SK-N-SH (cell line): ENCODE measurements around the gene PLA2G6. TPM values are rescaled to one million over a fixed set of nuclear protein-coding genes. Genes with fewer than 3 reads are reported as not detected.

Experiments
- CTCF ChIA-PET: fragments of 300-600, 350-600 bp; formaldehyde crosslinking; extraction: SDS; loops from one replicate; lab custom pipeline; 2021; lab: Yijun Ruan, JAX
- POLR2A ChIA-PET: fragments of 350-600 bp; sonication (Branson Sonifier 250); formaldehyde crosslinking; extraction: SDS; loops from one replicate; lab custom pipeline; 2020; ENCODE audit warnings: antibody characterized with exemption, inconsistent platforms; lab: Yijun Ruan, JAX
- DNase-seq: peaks from one replicate; pipeline ENCODE4 v3.0.0; 2012
- H2AFZ ChIP-seq: fragments of 200-600 bp; sonication (generic); 2 replicates; pipeline ENCODE4 v1.8.1; 2016; ENCODE audit warnings: antibody characterized with exemption, mild to moderate bottlenecking, low read depth
- H3F3A ChIP-seq: fragments of 200-600 bp; sonication (generic); replicated peaks from 2 replicates; pipeline ENCODE3; 2016; ENCODE audit warnings: antibody characterized with exemption, mild to moderate bottlenecking; ENCODE audit not compliant: insufficient read depth
- H3K27ac ChIP-seq, 2 experiments: fragments of 200-500 bp in 1 of 2; fragments of 200-600 bp in 1 of 2; sonication (Bioruptor generic) in 1 of 2; sonication (generic), shearing (Covaris generic) in 1 of 2; 2 replicates each; pipeline versions ENCODE4 v1.5.1 to v1.6.1; 2014 to 2016; ENCODE audit warnings: low read depth in 2 of 2, inconsistent platforms in 1 of 2, low read length in 1 of 2, mild to moderate bottlenecking in 1 of 2, mixed read lengths in 1 of 2
- H3K27me3 ChIP-seq: fragments of 200-600 bp; sonication (generic), shearing (Covaris generic); 2 replicates; pipeline ENCODE4 v1.6.1; 2016; ENCODE audit warnings: mixed run types; ENCODE audit not compliant: insufficient read depth
- H3K36me3 ChIP-seq, 2 experiments: fragments of 200-500 bp in 1 of 2; fragments of 200-600 bp in 1 of 2; sonication (Bioruptor generic) in 1 of 2; sonication (generic) in 1 of 2; replicated peaks in 1 of 2; 2 replicates each; pipeline versions ENCODE3 to v1.5.1; 2014 to 2016; ENCODE audit warnings: low read length in 1 of 2, mild to moderate bottlenecking in 1 of 2; ENCODE audit not compliant: insufficient read depth in 2 of 2, control insufficient read depth in 1 of 2
- H3K4me1 ChIP-seq, 2 experiments: fragments of 200-500 bp in 1 of 2; fragments of 200-600 bp in 1 of 2; sonication (Bioruptor generic) in 1 of 2; sonication (generic), shearing (Covaris generic) in 1 of 2; 2 replicates each; pipeline versions ENCODE4 v1.5.1 to v1.6.1; 2014 to 2016; ENCODE audit warnings: low read depth in 1 of 2, low read length in 1 of 2, mixed run types in 1 of 2; ENCODE audit not compliant: insufficient read depth in 2 of 2, control insufficient read depth in 1 of 2
- H3K4me2 ChIP-seq: fragments of 200-600 bp; sonication (generic), shearing (Covaris generic); 2 replicates; pipeline ENCODE4 v1.6.1; 2017; ENCODE audit warnings: mixed run types
- H3K4me3 ChIP-seq, 2 experiments: fragments of 200-500 bp in 1 of 2; fragments of 200-600 bp in 1 of 2; sonication (Bioruptor generic) in 1 of 2; sonication (generic), shearing (Covaris generic) in 1 of 2; 2 replicates each; pipeline versions ENCODE4 v1.5.1 to v1.8.1; 2014 to 2016; ENCODE audit warnings: low read depth in 2 of 2, inconsistent platforms in 1 of 2, low read length in 1 of 2, mild to moderate bottlenecking in 1 of 2, mixed read lengths in 1 of 2, moderate library complexity in 1 of 2
- H3K79me2 ChIP-seq: fragments of 200-600 bp; sonication (generic); 2 replicates; pipeline ENCODE4 v1.8.1; 2017; ENCODE audit warnings: mild to moderate bottlenecking; ENCODE audit not compliant: insufficient read depth
- H3K9ac ChIP-seq: fragments of 200-600 bp; sonication (generic); 2 replicates; pipeline ENCODE4 v1.6.1; 2017; ENCODE audit warnings: mixed run types
- H3K9me2 ChIP-seq: fragments of 200-600 bp; sonication (generic); 2 replicates; pipeline ENCODE4 v1.6.1; 2017; ENCODE audit warnings: mixed run types
- H3K9me3 ChIP-seq: fragments of 200-600 bp; sonication (generic); 2 replicates; pipeline ENCODE4 v1.6.1; 2017; ENCODE audit warnings: mixed run types, mild to moderate bottlenecking, moderate library complexity
- H4K20me1 ChIP-seq: fragments of 200-600 bp; sonication (generic); 2 replicates; pipeline ENCODE4 v1.6.1; 2017; ENCODE audit warnings: mild to moderate bottlenecking, mixed run types; ENCODE audit not compliant: insufficient read depth
- CTCF ChIP-seq: fragments of 200-600 bp; sonication (generic); IDR thresholded peaks from 2 replicates; pipeline ENCODE4 v1.6.1; 2017; ENCODE audit warnings: antibody characterized with exemption, mild to moderate bottlenecking, moderate library complexity
- EP300 ChIP-seq, 2 experiments: IDR thresholded peaks; 2 replicates each; pipeline versions ENCODE4 v1.4.0 to v1.6.1; 2012; ENCODE audit warnings: borderline replicate concordance in 1 of 2, low read depth in 1 of 2, low read length in 1 of 2
- MEF2A ChIP-seq: IDR thresholded peaks from 2 replicates; pipeline ENCODE4 v1.4.0; 2012; ENCODE audit warnings: low read depth, borderline replicate concordance
- MXI1 ChIP-seq: IDR thresholded peaks from 2 replicates; pipeline ENCODE4 v1.6.1; 2012; ENCODE audit warnings: mild to moderate bottlenecking, low read depth, low read length, improper control_type of control experiment
- NFIC ChIP-seq: IDR thresholded peaks from 2 replicates; pipeline ENCODE4 v1.4.0; 2012; ENCODE audit warnings: borderline replicate concordance
- RFX5 ChIP-seq: IDR thresholded peaks from 2 replicates; pipeline ENCODE4 v1.6.1; 2012; ENCODE audit warnings: mild to moderate bottlenecking, improper control_type of control experiment, low read length
- RXRA ChIP-seq: IDR thresholded peaks from 2 replicates; pipeline ENCODE4 v1.4.0; 2012; ENCODE audit warnings: low read depth, mild to moderate bottlenecking, borderline replicate concordance
- SIN3A ChIP-seq: IDR thresholded peaks from 2 replicates; pipeline ENCODE4 v1.6.1; 2012; ENCODE audit warnings: low read depth, mild to moderate bottlenecking, low read length, moderate library complexity, borderline replicate concordance
- TCF12 ChIP-seq: IDR thresholded peaks from 2 replicates; pipeline ENCODE4 v1.4.0; 2012
- TEAD4 ChIP-seq: IDR thresholded peaks from 2 replicates; pipeline ENCODE4 v1.4.0; 2012; ENCODE audit warnings: mild to moderate bottlenecking, borderline replicate concordance; ENCODE audit not compliant: insufficient read depth
- USF1 ChIP-seq: IDR thresholded peaks from 2 replicates; pipeline ENCODE4 v1.4.0; 2012; ENCODE audit warnings: low read depth, borderline replicate concordance
- USF2 ChIP-seq: fragments of 150-350 bp; IDR thresholded peaks from 2 replicates; pipeline ENCODE4 v1.6.1; 2017; ENCODE audit warnings: antibody characterized with exemption, low read length, low read depth, borderline replicate concordance
- WGBS: methylation state at CpG from one replicate; pipeline ENCODE4 v1.1.6; 2017; ENCODE audit warnings: low lambda C conversion rate; 5-methylcytosine and 5-hydroxymethylcytosine counted together
- polyA plus RNA-seq, 3 experiments: library from polyadenylated mRNA; depleted of rRNA; stranded (reverse); fragments of >200 nt; gene quantifications; 2 replicates each; pipeline ENCODE4 v1.2.3, GENCODE V29; 2012
- TF ChIP-seq, protein P1 (sequence below): IDR thresholded peaks from 2 replicates; pipeline ENCODE4 v1.6.1; 2012; ENCODE audit warnings: mild to moderate bottlenecking, low read depth, low read length, moderate library complexity
- TF ChIP-seq, protein P2 (sequence below): IDR thresholded peaks from 2 replicates; pipeline ENCODE4 v1.4.0; 2012; ENCODE audit warnings: low read depth, borderline replicate concordance

The PLA2G6 gene
- polyA plus RNA-seq, 1 of the 3 experiments (the other 2 are of a cell fraction) = 10.5 TPM

DNA sequence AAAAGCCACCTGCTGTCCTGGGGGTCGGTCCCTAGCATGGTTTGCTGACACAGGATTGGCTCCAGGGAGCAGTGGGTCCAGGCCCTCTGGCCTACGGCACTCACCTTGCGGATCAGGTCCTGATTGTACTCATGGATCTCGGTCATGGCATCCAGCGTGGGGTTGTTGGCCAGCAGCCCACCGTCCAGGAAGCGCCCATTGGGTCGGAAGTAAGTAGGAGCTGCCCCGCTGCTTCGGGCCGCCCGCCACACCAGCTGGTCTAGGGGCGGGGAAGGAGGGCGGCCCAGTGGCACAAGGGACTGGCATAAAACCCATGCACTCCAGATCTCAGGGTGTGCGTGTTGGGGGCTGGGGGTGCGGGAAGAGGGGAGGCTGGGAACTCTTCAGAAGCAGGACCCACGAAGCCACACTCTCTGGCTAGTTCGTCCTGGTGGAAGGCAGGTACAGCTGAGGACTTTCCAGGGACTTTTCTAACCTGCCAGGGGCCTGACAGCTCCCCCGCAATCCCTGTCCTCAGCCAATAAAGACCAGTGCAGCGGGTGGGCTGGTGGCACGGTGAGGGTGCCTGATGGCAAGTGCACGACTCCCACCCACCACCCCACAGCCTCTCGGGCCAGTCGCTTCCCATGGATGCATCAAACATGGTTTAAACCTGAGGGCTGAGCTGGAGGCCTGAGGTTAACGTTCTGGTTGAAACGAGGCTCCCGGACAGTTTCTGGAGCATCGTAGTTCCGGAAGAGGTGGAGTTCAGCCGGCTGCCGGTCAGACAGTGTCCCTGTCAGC, 66.0 kb downstream of the PLA2G6 start:
- no peaks in the 10 kb centered on the region for H3K9me3 ChIP-seq
- no peak overlapping the region for H3K9ac ChIP-seq
- no peak for DNase-seq
- 96% methylated on average over 5 of the region's 31 CpGs for WGBS
- POLR2A ChIA-PET = no interaction called here
- H3F3A ChIP-seq = no peaks in the 10 kb centered on the region
- no peaks in the 10 kb centered on the region for H3K27me3 ChIP-seq
- H3K4me1 ChIP-seq = no peaks in the 10 kb centered on the region; a peak in 1 of 4 replicates
- H4K20me1 ChIP-seq = no peaks in the 10 kb centered on the region
- no peaks in the 10 kb centered on the region for H3K9me2 ChIP-seq
- no peak overlapping the region for H3K4me3 ChIP-seq
- no peak overlapping the region for H3K4me2 ChIP-seq
- no peak overlapping the region for H2AFZ ChIP-seq
- H3K27ac ChIP-seq = no peak overlapping the region
- no peaks in the 10 kb centered on the region for H3K36me3 ChIP-seq
- no peaks in the 10 kb centered on the region for H3K79me2 ChIP-seq
- TF ChIP-seq TCF12 = no peak
- no peak for TF ChIP-seq SIN3A
- TF ChIP-seq TEAD4 = no peak
- no peak for TF ChIP-seq CTCF
- no peak for TF ChIP-seq RXRA
- TF ChIP-seq, all 33 proteins: peak for 0
- CTCF ChIA-PET = interaction anchor here (1.0 to 1.7 kb wide), 5 partner anchors 12 to 79 kb away, joined by 4 to 9 read pairs (median 5); no protein-coding TSS in a partner anchor

- no peaks in the 10 kb centered on the region; a peak in 1 of 4 replicates for H3K4me1 ChIP-seq
- H3F3A ChIP-seq = no peaks in the 10 kb centered on the region
- ChIA-PET CTCF (interaction anchor here (0.6 to 1.7 kb wide), 24 partner anchors 9 to 404 kb away, joined by 3 to 17 read pairs (median 4); partner anchors contain the start of gene MAFF), POLR2A (no interaction called here)
- H4K20me1 ChIP-seq = no peaks in the 10 kb centered on the region
- DNase-seq = peak; percentile 88
- H3K9me3 ChIP-seq = no peaks in the 10 kb centered on the region
- no peaks in the 10 kb centered on the region for H3K9me2 ChIP-seq
- WGBS = 20% methylated on average over 1 of the region's 32 CpGs
- no peak overlapping the region for H3K27ac ChIP-seq
- H3K79me2 ChIP-seq = no peaks in the 10 kb centered on the region
- no peaks in the 10 kb centered on the region for H3K36me3 ChIP-seq
- H2AFZ ChIP-seq = no peak overlapping the region
- no peak overlapping the region for H3K4me2 ChIP-seq
- H3K4me3 ChIP-seq = peak overlapping the region in 1 of 2 experiments; percentile 29; a peak in 1 of 4 replicates
- H3K27me3 ChIP-seq = no peaks in the 10 kb centered on the region
- no peak overlapping the region for H3K9ac ChIP-seq
- TF ChIP-seq, protein P1, sequence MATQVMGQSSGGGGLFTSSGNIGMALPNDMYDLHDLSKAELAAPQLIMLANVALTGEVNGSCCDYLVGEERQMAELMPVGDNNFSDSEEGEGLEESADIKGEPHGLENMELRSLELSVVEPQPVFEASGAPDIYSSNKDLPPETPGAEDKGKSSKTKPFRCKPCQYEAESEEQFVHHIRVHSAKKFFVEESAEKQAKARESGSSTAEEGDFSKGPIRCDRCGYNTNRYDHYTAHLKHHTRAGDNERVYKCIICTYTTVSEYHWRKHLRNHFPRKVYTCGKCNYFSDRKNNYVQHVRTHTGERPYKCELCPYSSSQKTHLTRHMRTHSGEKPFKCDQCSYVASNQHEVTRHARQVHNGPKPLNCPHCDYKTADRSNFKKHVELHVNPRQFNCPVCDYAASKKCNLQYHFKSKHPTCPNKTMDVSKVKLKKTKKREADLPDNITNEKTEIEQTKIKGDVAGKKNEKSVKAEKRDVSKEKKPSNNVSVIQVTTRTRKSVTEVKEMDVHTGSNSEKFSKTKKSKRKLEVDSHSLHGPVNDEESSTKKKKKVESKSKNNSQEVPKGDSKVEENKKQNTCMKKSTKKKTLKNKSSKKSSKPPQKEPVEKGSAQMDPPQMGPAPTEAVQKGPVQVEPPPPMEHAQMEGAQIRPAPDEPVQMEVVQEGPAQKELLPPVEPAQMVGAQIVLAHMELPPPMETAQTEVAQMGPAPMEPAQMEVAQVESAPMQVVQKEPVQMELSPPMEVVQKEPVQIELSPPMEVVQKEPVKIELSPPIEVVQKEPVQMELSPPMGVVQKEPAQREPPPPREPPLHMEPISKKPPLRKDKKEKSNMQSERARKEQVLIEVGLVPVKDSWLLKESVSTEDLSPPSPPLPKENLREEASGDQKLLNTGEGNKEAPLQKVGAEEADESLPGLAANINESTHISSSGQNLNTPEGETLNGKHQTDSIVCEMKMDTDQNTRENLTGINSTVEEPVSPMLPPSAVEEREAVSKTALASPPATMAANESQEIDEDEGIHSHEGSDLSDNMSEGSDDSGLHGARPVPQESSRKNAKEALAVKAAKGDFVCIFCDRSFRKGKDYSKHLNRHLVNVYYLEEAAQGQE = no peak
- TF ChIP-seq USF1 (no peak), EP300 (IDR thresholded peaks at IDR 0.05; ENCODE audit: borderline replicate concordance in 1 of 2, low read depth in 1 of 2, low read length in 1 of 2) (no peak), USF2 (no peak), MXI1 (no peak), MEF2A (no peak), NFIC (no peak), RFX5 (no peak)
- TF ChIP-seq, protein P2, sequence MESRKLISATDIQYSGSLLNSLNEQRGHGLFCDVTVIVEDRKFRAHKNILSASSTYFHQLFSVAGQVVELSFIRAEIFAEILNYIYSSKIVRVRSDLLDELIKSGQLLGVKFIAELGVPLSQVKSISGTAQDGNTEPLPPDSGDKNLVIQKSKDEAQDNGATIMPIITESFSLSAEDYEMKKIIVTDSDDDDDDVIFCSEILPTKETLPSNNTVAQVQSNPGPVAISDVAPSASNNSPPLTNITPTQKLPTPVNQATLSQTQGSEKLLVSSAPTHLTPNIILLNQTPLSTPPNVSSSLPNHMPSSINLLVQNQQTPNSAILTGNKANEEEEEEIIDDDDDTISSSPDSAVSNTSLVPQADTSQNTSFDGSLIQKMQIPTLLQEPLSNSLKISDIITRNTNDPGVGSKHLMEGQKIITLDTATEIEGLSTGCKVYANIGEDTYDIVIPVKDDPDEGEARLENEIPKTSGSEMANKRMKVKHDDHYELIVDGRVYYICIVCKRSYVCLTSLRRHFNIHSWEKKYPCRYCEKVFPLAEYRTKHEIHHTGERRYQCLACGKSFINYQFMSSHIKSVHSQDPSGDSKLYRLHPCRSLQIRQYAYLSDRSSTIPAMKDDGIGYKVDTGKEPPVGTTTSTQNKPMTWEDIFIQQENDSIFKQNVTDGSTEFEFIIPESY = no peak
Observed at GRCh38 chr22:38114484-38115398, 66.9 kb downstream of the PLA2G6 start.
